Left ventricle myocardium inferior (tissue), 1 donor: ENCODE results near the gene GAS7. TPM values are rescaled to one million over a fixed set of nuclear protein-coding genes. Genes with fewer than 3 reads are reported as not detected.
A peak's percentile ranks its signal among the peaks of the same experiment; 100 is the strongest.

ENCODE experiments used
- DNase-seq: peaks from one replicate; pipeline ENCODE4 v3.0.0-alpha.2; 2020
- H3K27ac ChIP-seq: fragments of 200-600 bp; replicated peaks from 2 replicates; pipeline ENCODE4 v1.8.0; 2021
- H3K27me3 ChIP-seq: fragments of 200-600 bp; 2 replicates; pipeline ENCODE4 v1.8.0; 2021; ENCODE audit warnings: low read depth
- H3K36me3 ChIP-seq: fragments of 200-600 bp; 2 replicates; pipeline ENCODE4 v1.8.0; 2021
- H3K4me1 ChIP-seq: fragments of 200-600 bp; 2 replicates; pipeline ENCODE4 v1.8.0; 2021
- H3K4me3 ChIP-seq: fragments of 200-600 bp; 2 replicates; pipeline ENCODE4 v1.8.0; 2021; ENCODE audit warnings: mild to moderate bottlenecking, moderate library complexity
- H3K9me3 ChIP-seq: fragments of 200-600 bp; replicated peaks from 2 replicates; pipeline ENCODE4 v1.8.0; 2021
- CTCF ChIP-seq: fragments of 200-600 bp; IDR thresholded peaks from 2 replicates; pipeline ENCODE4 v1.8.0; 2021; ENCODE audit warnings: antibody characterized with exemption, mild to moderate bottlenecking, borderline replicate concordance
- intact Hi-C: fragments of 100-400 bp; cut with micrococcal nuclease; formaldehyde crosslinking; loops from one replicate; pipeline ENCODE4 v1.11.0; 2022
- total RNA-seq: library from RNA; stranded (reverse); fragmentation: NEBNext Ultra II Directional; extraction: Animal tissue kit (Norgen Biotek cat#: 25700); gene quantifications from one replicate; pipeline ENCODE4 v1.2.1, GENCODE V29; 2021
- donor health status: DM: no; HTN: yes; CAD: no; lungs with severe emphysema.

GAS7 gene
- total RNA-seq, 1 donor from 2014 or later = 87.6 TPM

GRCh38 chr17:10177913-10178505 lies 20.4 kb downstream of the GAS7 start:
- intact Hi-C loops = no loop called here
- Histone ChIP-seq H3K27ac (no peak overlapping the region), H3K9me3 (no peaks in the 10 kb centered on the region), H3K4me3 (no peak overlapping the region), H3K4me1 (peaks cover 9% of the 10 kb centered on the region), H3K36me3 (no peaks in the 10 kb centered on the region), H3K27me3 (no peaks in the 10 kb centered on the region)
- TF ChIP-seq CTCF = no peak
- no peak for DNase-seq

- H3K9me3 ChIP-seq = no peaks in the 10 kb centered on the region
- DNase-seq = no peak
- H3K36me3 ChIP-seq = no peaks in the 10 kb centered on the region
- no peak overlapping the region for H3K4me3 ChIP-seq
- peaks cover 11% of the 10 kb centered on the region for H3K4me1 ChIP-seq
- intact Hi-C loops = no loop called here
- no peak overlapping the region for H3K27ac ChIP-seq
- H3K27me3 ChIP-seq = no peaks in the 10 kb centered on the region
- TF ChIP-seq CTCF = no peak
Measured at GRCh38 chr17:10177131-10177912, 21.1 kb downstream of the GAS7 start.

- no peak for TF ChIP-seq CTCF
- H3K4me1 ChIP-seq = peaks cover 29% of the 10 kb centered on the region
- intact Hi-C loops = no loop called here
Measured at GRCh38 chr17:10173913-10174312, 24.5 kb downstream of the GAS7 start.

GRCh38 chr17:10172778-10173177 lies 25.6 kb downstream of the GAS7 start:
- H3K27me3 ChIP-seq = peaks cover 4% of the 10 kb centered on the region
- H3K4me1 ChIP-seq = peaks cover 24% of the 10 kb centered on the region
- no peaks in the 10 kb centered on the region for H3K36me3 ChIP-seq
- TF ChIP-seq CTCF = no peak
- no peak overlapping the region for H3K4me3 ChIP-seq
- DNase-seq = no peak
- H3K27ac ChIP-seq = peak overlapping the region; percentile 18
- H3K9me3 ChIP-seq = no peaks in the 10 kb centered on the region
- intact Hi-C loops = no loop called here

More at GRCh38 chr17:10173913-10174312, 24.5 kb downstream of the GAS7 start:
- no peaks in the 10 kb centered on the region for H3K36me3 ChIP-seq
- H3K9me3 ChIP-seq = no peaks in the 10 kb centered on the region
- H3K27ac ChIP-seq = no peak overlapping the region
- peaks cover 4% of the 10 kb centered on the region for H3K27me3 ChIP-seq
- no peak overlapping the region for H3K4me3 ChIP-seq
- no peak for DNase-seq

- Histone ChIP-seq H3K4me3 (no peak overlapping the region), H3K27ac (peak overlapping the region; percentile 18)
- no peak for TF ChIP-seq CTCF
Measured at GRCh38 chr17:10172241-10172741, 26.1 kb downstream of the GAS7 start.

More at GRCh38 chr17:10172241-10172741, 26.1 kb downstream of the GAS7 start:
- DNase-seq = no peak
- H3K36me3 ChIP-seq = no peaks in the 10 kb centered on the region
- intact Hi-C loops = no loop called here
- H3K27me3 ChIP-seq = peaks cover 4% of the 10 kb centered on the region
- peaks cover 21% of the 10 kb centered on the region for H3K4me1 ChIP-seq
- H3K9me3 ChIP-seq = no peaks in the 10 kb centered on the region
